Measurements from ENCODE around the gene CLEC16A.

The CLEC16A gene

DNA sequence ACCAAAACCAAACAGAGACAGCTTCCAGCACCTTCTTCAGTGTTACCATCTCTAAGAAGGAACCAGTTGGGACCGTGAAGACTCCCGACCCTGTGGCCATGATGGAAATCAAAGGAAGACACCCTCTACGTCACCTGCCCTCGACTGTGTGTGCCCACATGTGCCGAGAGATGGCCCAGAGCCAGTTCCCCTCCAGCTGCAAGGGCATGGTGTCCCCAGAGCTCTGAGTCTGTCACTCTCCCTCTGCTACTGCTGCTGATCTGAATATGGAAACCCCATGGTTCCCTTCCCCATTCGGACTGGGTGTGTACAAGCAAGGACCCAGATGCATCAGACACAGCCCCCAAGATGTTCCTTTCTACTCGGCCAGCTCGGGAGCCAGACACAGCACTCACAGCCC, 235.2 kb downstream of the CLEC16A start:
- Histone ChIP-seq H2AFZ (ENCODE audit: low read depth, low read length) (no peak overlapping the region), H3K4me3 (ENCODE audit: low read length) (no peak overlapping the region), H3K4me1 (ENCODE audit: insufficient read depth, low read length) (no peaks in the 10 kb centered on the region)

DNA sequence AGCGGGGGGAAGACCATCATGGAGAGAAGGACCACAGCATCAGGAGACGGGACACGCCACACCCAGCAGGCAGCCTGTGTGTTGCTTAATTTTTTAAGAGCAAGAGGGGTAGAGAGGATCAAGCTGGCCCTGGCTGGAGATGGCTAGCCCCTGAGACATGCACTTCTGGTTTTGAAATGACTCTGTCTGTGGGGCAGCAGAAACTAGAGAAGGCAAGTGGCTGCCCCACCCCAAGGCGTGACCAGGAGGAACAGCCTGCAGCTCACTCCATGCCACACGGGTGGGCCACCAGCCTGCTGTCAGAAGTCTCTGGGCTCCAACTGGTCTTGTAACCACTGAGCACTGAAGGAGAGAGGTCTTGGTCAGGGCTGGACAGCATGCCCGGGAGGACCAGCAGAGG, 236.1 kb downstream of the CLEC16A start:
- peaks cover 8% of the 10 kb centered on the region for H3K36me3 ChIP-seq (ENCODE audit: insufficient read depth, low read length)
- H3K9me3 ChIP-seq (ENCODE audit: low read length) = no peaks in the 10 kb centered on the region
- no peaks in the 10 kb centered on the region for H3K27me3 ChIP-seq (ENCODE audit: insufficient read depth, low read length)
- no peak overlapping the region for H2AFZ ChIP-seq (ENCODE audit: low read depth, low read length)
- H3K4me3 ChIP-seq (ENCODE audit: low read length) = no peak overlapping the region
- H3K4me1 ChIP-seq (ENCODE audit: insufficient read depth, low read length) = no peaks in the 10 kb centered on the region

More for the DNA sequence above, 235.2 kb downstream of the CLEC16A start:
- no peaks in the 10 kb centered on the region for H3K27me3 ChIP-seq (ENCODE audit: insufficient read depth, low read length)
- no peaks in the 10 kb centered on the region for H3K9me3 ChIP-seq (ENCODE audit: low read length)
- peaks cover 8% of the 10 kb centered on the region for H3K36me3 ChIP-seq (ENCODE audit: insufficient read depth, low read length)

GRCh38 chr16:11181242-11181898, 237.0 kb downstream of the CLEC16A start:
- Histone ChIP-seq H3K27me3 (ENCODE audit: insufficient read depth, low read length) (no peaks in the 10 kb centered on the region), H3K36me3 (ENCODE audit: insufficient read depth, low read length) (peaks cover 8% of the 10 kb centered on the region), H3K9me3 (ENCODE audit: low read length) (no peaks in the 10 kb centered on the region), H3K4me3 (ENCODE audit: low read length) (no peak overlapping the region), H3K4me1 (ENCODE audit: insufficient read depth, low read length) (no peaks in the 10 kb centered on the region), H2AFZ (ENCODE audit: low read depth, low read length) (no peak overlapping the region)

GRCh38 chr16:11181899-11182279, 237.5 kb downstream of the CLEC16A start:
- H3K9me3 ChIP-seq (ENCODE audit: low read length) = no peaks in the 10 kb centered on the region

GRCh38 chr16:11182411-11182810, 238.0 kb downstream of the CLEC16A start:
- H3K4me1 ChIP-seq (ENCODE audit: insufficient read depth, low read length) = no peaks in the 10 kb centered on the region
- no peaks in the 10 kb centered on the region for H3K9me3 ChIP-seq (ENCODE audit: low read length)
- no peak overlapping the region for H2AFZ ChIP-seq (ENCODE audit: low read depth, low read length)
- H3K36me3 ChIP-seq (ENCODE audit: insufficient read depth, low read length) = peaks cover 8% of the 10 kb centered on the region
- no peak overlapping the region for H3K4me3 ChIP-seq (ENCODE audit: low read length)
- H3K27me3 ChIP-seq (ENCODE audit: insufficient read depth, low read length) = no peaks in the 10 kb centered on the region

More at GRCh38 chr16:11181899-11182279, 237.5 kb downstream of the CLEC16A start:
- H2AFZ ChIP-seq (ENCODE audit: low read depth, low read length) = no peak overlapping the region
- H3K4me1 ChIP-seq (ENCODE audit: insufficient read depth, low read length) = no peaks in the 10 kb centered on the region
- no peaks in the 10 kb centered on the region for H3K27me3 ChIP-seq (ENCODE audit: insufficient read depth, low read length)
- no peak overlapping the region for H3K4me3 ChIP-seq (ENCODE audit: low read length)
- H3K36me3 ChIP-seq (ENCODE audit: insufficient read depth, low read length) = peaks cover 8% of the 10 kb centered on the region

DNA sequence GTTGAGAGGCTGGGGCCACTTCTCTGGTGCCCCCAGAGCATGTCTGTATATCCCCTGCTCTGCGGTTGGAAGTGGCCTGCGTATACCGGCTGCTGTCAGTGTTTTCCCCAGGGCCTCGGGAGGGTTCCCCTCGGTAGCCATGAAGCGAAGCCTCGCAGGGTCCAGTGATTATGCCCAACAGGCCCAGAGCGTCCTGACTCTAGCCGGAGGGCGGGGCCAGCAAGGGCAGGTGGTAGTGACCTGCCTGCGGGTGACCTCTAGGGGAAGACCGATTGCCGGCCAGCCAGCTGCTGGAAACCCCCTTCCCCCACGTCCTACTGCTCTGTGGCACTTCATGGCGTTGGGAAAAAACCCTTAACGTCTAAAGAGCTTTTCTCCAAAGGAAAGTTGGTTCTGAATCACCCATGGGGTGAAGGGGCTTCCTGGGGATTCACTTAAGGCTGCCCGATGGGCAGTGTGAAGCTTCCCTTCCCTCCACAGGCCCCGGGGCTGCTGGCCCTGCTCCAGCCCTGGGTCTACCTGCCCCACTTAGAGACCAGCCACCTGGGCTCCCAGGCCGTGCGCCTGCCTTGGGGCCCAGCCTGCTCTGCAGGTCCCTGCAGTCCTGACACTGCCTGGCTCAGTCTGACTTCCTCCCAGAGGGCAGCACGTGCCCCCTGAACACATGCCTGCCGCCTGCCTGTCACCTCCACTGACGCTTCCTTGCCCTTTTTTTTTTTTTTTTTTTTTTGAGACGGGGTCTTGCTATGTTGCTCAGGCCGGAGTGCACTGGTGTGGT, 238.9 kb downstream of the CLEC16A start:
- Histone ChIP-seq H3K4me3 (ENCODE audit: low read length) (no peak overlapping the region), H3K4me1 (ENCODE audit: insufficient read depth, low read length) (no peaks in the 10 kb centered on the region), H3K36me3 (ENCODE audit: insufficient read depth, low read length) (peaks cover 8% of the 10 kb centered on the region), H3K9me3 (ENCODE audit: low read length) (no peaks in the 10 kb centered on the region), H3K27me3 (ENCODE audit: insufficient read depth, low read length) (no peaks in the 10 kb centered on the region), H2AFZ (ENCODE audit: low read depth, low read length) (no peak overlapping the region)

DNA sequence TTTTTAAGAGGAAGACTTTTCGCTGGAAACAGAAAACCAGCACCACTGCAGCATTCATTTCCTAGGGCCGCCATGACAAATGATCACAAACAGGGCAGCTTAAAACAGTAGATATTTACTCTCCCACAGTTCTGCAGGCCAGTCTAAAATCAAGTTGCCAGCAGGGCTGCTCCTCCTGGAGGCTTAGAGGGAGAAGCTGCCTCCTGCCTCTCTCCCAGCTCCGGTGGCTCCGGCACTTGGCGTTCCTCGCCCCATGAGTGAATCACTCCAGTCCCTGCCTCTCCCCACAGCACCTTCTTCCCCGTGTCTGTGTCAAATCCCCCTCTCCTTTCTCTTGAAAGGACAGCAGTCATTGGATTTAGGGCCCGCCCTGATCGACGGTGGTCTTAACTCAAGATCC, 239.6 kb downstream of the CLEC16A start:
- no peak overlapping the region for H2AFZ ChIP-seq (ENCODE audit: low read depth, low read length)
- H3K9me3 ChIP-seq (ENCODE audit: low read length) = no peaks in the 10 kb centered on the region
- no peaks in the 10 kb centered on the region for H3K27me3 ChIP-seq (ENCODE audit: insufficient read depth, low read length)
- H3K4me3 ChIP-seq (ENCODE audit: low read length) = no peak overlapping the region
- peaks cover 8% of the 10 kb centered on the region for H3K36me3 ChIP-seq (ENCODE audit: insufficient read depth, low read length)
- no peaks in the 10 kb centered on the region for H3K4me1 ChIP-seq (ENCODE audit: insufficient read depth, low read length)

- Histone ChIP-seq H3K9me3 (ENCODE audit: low read length) (no peaks in the 10 kb centered on the region), H2AFZ (ENCODE audit: low read depth, low read length) (no peak overlapping the region), H3K36me3 (ENCODE audit: insufficient read depth, low read length) (no peaks in the 10 kb centered on the region), H3K4me1 (ENCODE audit: insufficient read depth, low read length) (no peaks in the 10 kb centered on the region), H3K4me3 (ENCODE audit: low read length) (no peak overlapping the region), H3K27me3 (ENCODE audit: insufficient read depth, low read length) (no peaks in the 10 kb centered on the region)
Observed at GRCh38 chr16:11187522-11188023, 243.2 kb downstream of the CLEC16A start.

DNA sequence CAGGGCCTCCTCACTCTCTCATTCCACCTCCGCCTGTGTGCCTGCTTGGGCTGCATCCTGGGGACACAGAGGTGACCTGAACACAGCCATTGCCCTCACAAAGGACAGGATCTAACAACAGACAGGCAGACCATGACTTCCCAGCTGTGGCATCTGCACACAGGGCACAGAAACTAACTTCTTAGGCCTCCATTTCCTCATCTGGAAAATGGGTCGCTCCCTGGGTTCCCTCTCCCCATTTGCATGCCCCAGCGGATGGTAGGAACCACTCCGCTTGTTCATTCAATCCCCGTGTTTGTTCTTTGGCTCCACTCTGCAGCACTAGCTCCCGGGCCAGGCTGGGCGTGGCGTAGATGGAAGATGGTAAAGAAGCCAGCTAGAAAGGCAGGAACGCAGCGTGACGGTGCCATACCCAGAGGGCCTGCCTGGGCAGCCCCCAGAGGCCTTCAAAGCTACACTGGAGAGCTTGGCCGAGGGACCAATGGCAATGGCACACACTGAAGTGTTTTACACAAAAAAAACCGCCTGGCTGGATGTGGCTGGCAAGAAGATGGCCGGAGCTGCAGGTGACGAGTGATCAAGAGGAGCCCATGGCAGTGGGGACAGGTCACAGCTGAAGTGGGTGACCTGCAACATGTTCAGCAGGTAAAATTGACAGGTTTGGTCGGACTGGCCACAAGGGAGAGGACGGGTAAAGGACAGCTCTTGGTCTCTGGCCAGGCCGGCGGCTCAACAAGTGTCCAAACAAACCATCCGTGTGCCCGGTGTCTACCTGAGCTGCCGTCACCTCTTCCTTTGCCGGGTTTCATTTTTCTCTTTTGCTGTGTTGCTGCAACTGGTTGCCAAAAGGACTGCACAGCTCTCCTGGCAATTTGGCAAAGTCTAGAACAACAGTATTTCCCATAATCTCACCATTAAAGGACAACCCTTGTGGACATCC, 244.7 kb downstream of the CLEC16A start:
- H3K4me1 ChIP-seq (ENCODE audit: insufficient read depth, low read length) = no peaks in the 10 kb centered on the region
- no peaks in the 10 kb centered on the region for H3K27me3 ChIP-seq (ENCODE audit: insufficient read depth, low read length)
- H3K9me3 ChIP-seq (ENCODE audit: low read length) = no peaks in the 10 kb centered on the region
- no peaks in the 10 kb centered on the region for H3K36me3 ChIP-seq (ENCODE audit: insufficient read depth, low read length)
- no peak overlapping the region for H2AFZ ChIP-seq (ENCODE audit: low read depth, low read length)
- no peak overlapping the region for H3K4me3 ChIP-seq (ENCODE audit: low read length)

- H3K27me3 ChIP-seq (ENCODE audit: insufficient read depth, low read length) = no peaks in the 10 kb centered on the region
- H3K4me3 ChIP-seq (ENCODE audit: low read length) = no peak overlapping the region
- no peak overlapping the region for H2AFZ ChIP-seq (ENCODE audit: low read depth, low read length)
- no peaks in the 10 kb centered on the region for H3K9me3 ChIP-seq (ENCODE audit: low read length)
- no peaks in the 10 kb centered on the region for H3K36me3 ChIP-seq (ENCODE audit: insufficient read depth, low read length)
- no peaks in the 10 kb centered on the region for H3K4me1 ChIP-seq (ENCODE audit: insufficient read depth, low read length)
Observed at GRCh38 chr16:11190588-11191560, 246.5 kb downstream of the CLEC16A start.

- Histone ChIP-seq H3K36me3 (ENCODE audit: insufficient read depth, low read length) (no peaks in the 10 kb centered on the region), H3K9me3 (ENCODE audit: low read length) (no peaks in the 10 kb centered on the region), H3K27me3 (ENCODE audit: insufficient read depth, low read length) (no peaks in the 10 kb centered on the region), H3K4me1 (ENCODE audit: insufficient read depth, low read length) (no peaks in the 10 kb centered on the region), H3K4me3 (ENCODE audit: low read length) (no peak overlapping the region), H2AFZ (ENCODE audit: low read depth, low read length) (no peak overlapping the region)
Observed at GRCh38 chr16:11191665-11192064, 247.3 kb downstream of the CLEC16A start.

DNA sequence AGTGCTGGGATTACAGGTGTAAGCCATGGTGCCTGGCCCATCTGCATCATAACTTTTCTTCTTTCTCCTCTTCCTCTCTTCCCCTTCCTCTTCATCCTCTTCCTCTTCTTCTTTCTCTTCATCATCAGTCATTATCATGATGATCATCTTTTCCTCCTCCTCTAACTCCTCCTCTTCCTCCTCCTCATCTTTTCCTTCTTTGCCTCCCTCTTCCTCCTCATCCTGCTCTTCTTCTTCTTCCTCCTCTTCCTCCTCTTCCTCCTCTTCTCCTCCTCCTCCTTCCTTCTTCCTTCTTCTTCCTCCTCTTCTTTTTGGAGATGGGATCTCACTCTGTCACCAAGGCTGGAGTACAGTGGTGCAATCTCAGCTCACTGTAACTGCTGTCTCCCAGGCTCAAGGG, 249.1 kb downstream of the CLEC16A start:
- H2AFZ ChIP-seq (ENCODE audit: low read depth, low read length) = no peak overlapping the region
- H3K27me3 ChIP-seq (ENCODE audit: insufficient read depth, low read length) = no peaks in the 10 kb centered on the region
- no peaks in the 10 kb centered on the region for H3K4me1 ChIP-seq (ENCODE audit: insufficient read depth, low read length)
- no peaks in the 10 kb centered on the region for H3K36me3 ChIP-seq (ENCODE audit: insufficient read depth, low read length)
- H3K9me3 ChIP-seq (ENCODE audit: low read length) = no peaks in the 10 kb centered on the region
- H3K4me3 ChIP-seq (ENCODE audit: low read length) = no peak overlapping the region
